ENCODE results near the gene SEC14L3. TPM values are rescaled to one million over a fixed set of nuclear protein-coding genes. Genes with fewer than 3 reads are reported as not detected.

The SEC14L3 gene
- total and polyA plus RNA-seq, 2 of the 13 experiments (the other 11 are each of a cell fraction or from before 2014, with no cell fraction given) = not detected

- TF ChIP-seq ZBTB46 (CRISPR knock-in tag; IDR thresholded peaks at IDR 0.05; ENCODE audit: borderline replicate concordance) (peak; percentile 79; the same call in 1 of the 2 replicates), CHCHD3 (CRISPR knock-in tag; IDR thresholded peaks at IDR 0.05) (no peak; the same call in 1 of the 2 replicates), AFF4 (CRISPR knock-in tag; IDR thresholded peaks at IDR 0.05) (0 out of 2 replicates have a peak, but pooled peaks have one; percentile 29), ZNF205 (CRISPR knock-in tag; IDR thresholded peaks at IDR 0.05) (no peak; the same call in 1 of the 2 replicates), E2F1 (CRISPR knock-in tag; IDR thresholded peaks at IDR 0.05) (peak; percentile 84), IRF1 (CRISPR knock-in tag; IDR thresholded peaks at IDR 0.05; ENCODE audit: low read depth) (0 out of 2 replicates have a peak, but pooled peaks have one; percentile 56), DBP (CRISPR knock-in tag; IDR thresholded peaks at IDR 0.05; ENCODE audit: not compliant biosample characterization) (peak; percentile 38), ZNF251 (CRISPR knock-in tag; IDR thresholded peaks at IDR 0.05) (0 out of 2 replicates have a peak, but pooled peaks have one; percentile 21), PRDM10 (CRISPR knock-in tag; IDR thresholded peaks at IDR 0.05; ENCODE audit: low read depth) (no peak), PAF1 (CRISPR knock-in tag; IDR thresholded peaks at IDR 0.05) (no peak; the same call in none of the 2 replicates), ZNF710 (CRISPR knock-in tag; IDR thresholded peaks at IDR 0.05; ENCODE audit: borderline replicate concordance) (peak; percentile 61; the same call in 1 of the 2 replicates), ZFYVE20 (CRISPR knock-in tag; IDR thresholded peaks at IDR 0.05; ENCODE audit: borderline replicate concordance, low read depth) (0 out of 2 replicates have a peak, but pooled peaks have one; percentile 52)
Observed at GRCh38 chr22:30423301-30423958, 48.4 kb downstream of the SEC14L3 start (continued).

Measured in HepG2 (cell line).